AG10803 (cell line): ENCODE data around the gene KRT83.

ENCODE experiments used
- DNase-seq: peaks from one replicate; pipeline ENCODE4 v3.0.0; 2010; ENCODE audit warnings: low read depth
- H3K4me3 ChIP-seq: 2 replicates; pipeline ENCODE4 v1.5.1; 2011; ENCODE audit warnings: mild to moderate bottlenecking, low read length, control low read depth
- TF ChIP-seq, protein P1 (sequence below): conservative IDR thresholded peaks from 2 replicates; pipeline ENCODE4 v1.5.1; 2011; ENCODE audit warnings: mild to moderate bottlenecking, low read length, control low read depth, inconsistent platforms

KRT83 gene

GRCh38 chr12:52280796-52281560 lies 40.2 kb downstream of the KRT83 start:
- DNase-seq: peak; percentile 99
- H3K4me3 ChIP-seq: no peak overlapping the region

GRCh38 chr12:52280319-52280795 lies 40.8 kb downstream of the KRT83 start:
- TF ChIP-seq, protein P1, sequence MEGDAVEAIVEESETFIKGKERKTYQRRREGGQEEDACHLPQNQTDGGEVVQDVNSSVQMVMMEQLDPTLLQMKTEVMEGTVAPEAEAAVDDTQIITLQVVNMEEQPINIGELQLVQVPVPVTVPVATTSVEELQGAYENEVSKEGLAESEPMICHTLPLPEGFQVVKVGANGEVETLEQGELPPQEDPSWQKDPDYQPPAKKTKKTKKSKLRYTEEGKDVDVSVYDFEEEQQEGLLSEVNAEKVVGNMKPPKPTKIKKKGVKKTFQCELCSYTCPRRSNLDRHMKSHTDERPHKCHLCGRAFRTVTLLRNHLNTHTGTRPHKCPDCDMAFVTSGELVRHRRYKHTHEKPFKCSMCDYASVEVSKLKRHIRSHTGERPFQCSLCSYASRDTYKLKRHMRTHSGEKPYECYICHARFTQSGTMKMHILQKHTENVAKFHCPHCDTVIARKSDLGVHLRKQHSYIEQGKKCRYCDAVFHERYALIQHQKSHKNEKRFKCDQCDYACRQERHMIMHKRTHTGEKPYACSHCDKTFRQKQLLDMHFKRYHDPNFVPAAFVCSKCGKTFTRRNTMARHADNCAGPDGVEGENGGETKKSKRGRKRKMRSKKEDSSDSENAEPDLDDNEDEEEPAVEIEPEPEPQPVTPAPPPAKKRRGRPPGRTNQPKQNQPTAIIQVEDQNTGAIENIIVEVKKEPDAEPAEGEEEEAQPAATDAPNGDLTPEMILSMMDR: no peak
- H3K4me3 ChIP-seq: no peak overlapping the region
- DNase-seq: peak; percentile 97

More at GRCh38 chr12:52280796-52281560, 40.2 kb downstream of the KRT83 start:
- TF ChIP-seq, protein P1: 0 out of 2 replicates have a peak, but pooled peaks have one; percentile 1

DNA sequence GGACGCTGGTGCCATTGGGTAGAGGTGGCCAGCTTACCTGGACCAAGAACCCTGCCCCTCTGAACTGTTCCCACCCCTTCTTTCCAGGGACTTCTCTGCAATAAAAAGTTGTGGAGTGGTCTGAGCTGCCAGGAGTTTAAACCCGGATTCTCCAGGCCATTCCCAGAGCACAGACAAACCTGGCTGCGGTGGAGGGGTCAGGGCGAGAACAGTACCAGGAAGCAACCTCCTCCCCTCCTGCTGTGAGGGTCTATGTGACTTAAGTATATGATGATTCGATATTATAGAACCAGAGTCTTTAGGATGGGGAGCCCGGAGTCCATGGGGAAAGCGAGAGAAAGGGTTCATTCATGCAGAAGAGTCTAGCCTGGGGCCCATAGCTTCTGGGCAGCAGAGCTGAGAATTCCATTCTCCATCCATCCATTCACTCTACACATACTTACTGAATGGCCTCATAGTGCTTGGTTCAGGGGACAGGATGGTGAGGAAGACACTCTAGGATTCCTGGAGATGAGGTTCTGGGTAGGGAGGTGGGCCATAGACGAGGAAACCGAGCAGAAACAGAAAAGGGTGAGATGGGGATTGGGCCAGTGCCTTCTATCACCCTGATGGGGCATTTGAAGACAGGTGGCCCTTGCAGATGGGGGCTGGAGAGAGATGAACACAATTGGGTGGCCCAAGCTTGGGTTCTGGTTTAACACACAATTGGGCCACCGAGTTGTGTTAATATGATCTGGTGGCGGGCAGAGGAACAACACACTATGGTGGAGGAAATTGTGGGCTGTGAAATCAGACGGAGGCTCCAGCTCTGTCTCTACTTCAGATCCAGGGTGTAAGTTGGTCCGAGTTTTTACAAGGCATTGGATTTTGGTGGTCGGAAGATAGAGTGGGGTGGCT lies 41.5 kb downstream of the KRT83 start:
- no peak overlapping the region for H3K4me3 ChIP-seq
- TF ChIP-seq, protein P1: peak; percentile 12; the same call in 1 of the 2 replicates
- DNase-seq: peak; percentile 53

DNA sequence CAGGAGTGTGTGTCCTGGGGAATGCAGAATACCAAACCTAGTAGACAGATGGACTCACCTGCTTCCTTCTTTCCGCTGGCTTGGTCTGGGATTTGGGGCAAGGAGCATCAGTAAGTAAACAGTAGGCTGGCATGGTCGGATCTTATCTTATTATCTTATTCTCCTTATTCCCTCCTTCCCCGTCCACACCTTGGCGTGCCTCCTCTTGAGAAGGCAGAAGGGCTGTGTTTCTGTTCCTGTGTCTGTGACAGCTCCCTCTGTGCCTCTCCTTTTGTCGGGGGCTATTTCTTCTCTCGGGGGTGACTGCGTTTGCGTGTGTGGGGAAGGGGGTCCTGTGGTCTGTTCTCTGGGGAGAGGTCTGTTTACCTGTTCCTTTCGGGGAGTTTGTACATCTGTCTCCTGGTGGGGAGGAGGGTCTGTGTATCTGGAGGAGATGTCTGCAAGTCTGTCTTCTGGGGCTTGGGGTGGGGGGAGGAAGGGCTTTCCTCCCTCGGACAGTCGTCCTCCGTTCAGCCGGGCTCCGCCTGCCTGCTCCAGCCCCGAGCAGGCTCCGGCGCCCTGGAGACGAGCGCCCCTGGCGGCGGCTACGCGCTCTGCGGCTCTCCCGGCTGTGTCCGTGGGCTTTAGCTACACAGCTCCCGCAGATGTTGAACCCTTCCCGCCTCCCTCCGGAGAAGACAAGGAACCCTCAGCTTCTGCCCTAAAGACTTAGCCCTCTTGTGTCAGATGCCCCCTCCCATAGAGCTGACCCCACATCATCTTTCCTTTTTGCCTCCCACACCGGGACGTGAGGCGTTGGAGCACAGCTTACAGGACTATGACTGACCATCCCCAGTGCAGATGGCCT lies 42.4 kb downstream of the KRT83 start:
- TF ChIP-seq, protein P1: peak; percentile 73
- peak; percentile 72 for DNase-seq
- peak overlapping the region; percentile 47 for H3K4me3 ChIP-seq

- no peak overlapping the region for H3K4me3 ChIP-seq
- DNase-seq: no peak
- TF ChIP-seq, protein P1: no peak
Measured at GRCh38 chr12:52277486-52278245, 43.5 kb downstream of the KRT83 start.

GRCh38 chr12:52275686-52276085 lies 45.5 kb downstream of the KRT83 start:
- no peak for DNase-seq
- H3K4me3 ChIP-seq: no peak overlapping the region
- TF ChIP-seq, protein P1: no peak
